Activated CD8-positive, alpha-beta memory T cell treated with anti-CD3 and anti-CD28 coated beads for 1 hour (primary cell): ENCODE data around the gene EHMT2.
A peak's percentile ranks its signal among the peaks of the same experiment; 100 is the strongest.
"Not testable (repeated sequence)": the region's sequence is repeated elsewhere in the genome, so short reads cannot be mapped to it uniquely, and the experiment has no call there.

Source experiments
- DNase-seq, 2 donors: peaks; one replicate each; pipeline ENCODE4 v3.0.0-alpha.2; 2020; ENCODE audit warnings: low read depth in 1 of 2; ENCODE audit errors: extremely low read depth in 1 of 2

EHMT2 gene

DNA sequence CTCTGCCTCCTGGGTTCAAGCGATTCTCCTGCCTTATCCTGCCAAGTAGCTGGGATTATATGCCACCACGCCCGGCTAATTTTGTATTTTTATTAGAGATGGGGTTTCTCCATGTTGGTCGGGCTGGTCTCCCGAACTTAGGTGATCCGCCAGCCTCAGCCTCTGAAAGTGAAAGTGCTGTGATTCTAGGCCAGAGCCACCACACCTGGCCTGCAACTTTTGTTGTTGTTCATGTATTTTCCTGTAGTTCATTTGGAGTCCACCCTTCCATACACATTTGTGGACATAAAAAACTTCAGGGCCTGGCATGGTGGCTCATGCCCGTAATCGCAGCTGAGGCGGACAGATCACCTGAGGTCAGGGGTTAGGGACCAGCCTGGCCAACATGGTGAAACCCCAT, 55.4 kb downstream of the EHMT2 start:
- DNase-seq, result no peak

DNA sequence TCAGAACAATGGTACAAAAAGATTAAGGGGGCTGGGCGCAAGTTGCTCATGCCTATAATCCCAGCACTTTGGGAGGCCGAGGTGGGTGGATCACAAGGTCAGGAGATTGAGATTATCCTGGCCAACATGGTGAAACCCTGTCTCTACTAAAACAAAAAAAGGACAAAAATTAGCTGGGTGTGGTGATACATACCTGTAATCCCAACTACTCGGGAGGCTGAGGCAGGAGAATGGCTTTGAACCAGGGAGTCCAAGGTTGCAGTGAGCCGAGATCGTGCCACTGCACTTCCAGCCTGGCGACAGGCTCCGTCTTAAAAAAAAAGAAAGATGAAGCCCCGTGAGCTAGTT, 57.7 kb downstream of the EHMT2 start:
- not testable (repeated sequence) for DNase-seq

DNA sequence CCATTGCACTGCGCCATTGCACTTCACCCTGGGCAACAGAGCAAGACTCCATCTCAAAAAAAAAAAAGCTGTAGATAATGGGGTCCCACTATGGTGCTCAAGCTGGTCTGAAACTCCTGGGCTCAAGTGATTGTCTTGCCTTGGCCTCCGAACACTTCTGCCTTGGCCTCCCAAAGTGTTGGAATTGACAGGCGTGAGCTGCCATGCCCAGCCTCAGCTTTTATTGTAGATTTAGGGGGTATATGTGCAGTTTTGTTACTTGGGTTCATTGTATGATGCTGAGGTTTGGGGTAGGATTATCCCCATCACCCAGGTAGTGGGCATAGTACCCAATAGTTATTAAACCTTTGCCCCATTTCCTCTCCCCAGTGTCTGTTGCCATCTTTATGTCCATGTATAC, 58.5 kb downstream of the EHMT2 start:
- DNase-seq, result no peak

DNA sequence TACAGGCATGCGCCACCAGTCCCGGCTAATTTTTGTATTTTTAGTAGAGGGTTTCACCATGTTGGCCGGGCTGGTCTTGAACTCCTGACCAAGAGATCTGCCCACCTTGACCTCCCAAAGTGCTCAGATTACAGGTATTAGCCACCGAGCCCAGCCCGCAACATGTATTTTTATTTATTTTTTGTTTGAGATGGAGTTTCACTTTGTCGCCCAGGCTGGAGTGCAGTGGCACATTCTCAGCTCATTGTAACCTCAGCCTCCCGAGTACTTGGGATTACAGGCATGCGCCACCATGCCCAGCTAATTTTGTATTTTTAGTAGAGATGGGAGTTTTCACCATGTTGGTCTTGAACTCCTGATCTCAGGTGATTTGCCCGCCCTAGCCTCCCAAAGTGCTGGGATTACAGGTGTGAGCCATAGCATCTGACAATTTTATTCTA, 59.4 kb downstream of the EHMT2 start:
- DNase-seq, result not testable (repeated sequence)

DNA sequence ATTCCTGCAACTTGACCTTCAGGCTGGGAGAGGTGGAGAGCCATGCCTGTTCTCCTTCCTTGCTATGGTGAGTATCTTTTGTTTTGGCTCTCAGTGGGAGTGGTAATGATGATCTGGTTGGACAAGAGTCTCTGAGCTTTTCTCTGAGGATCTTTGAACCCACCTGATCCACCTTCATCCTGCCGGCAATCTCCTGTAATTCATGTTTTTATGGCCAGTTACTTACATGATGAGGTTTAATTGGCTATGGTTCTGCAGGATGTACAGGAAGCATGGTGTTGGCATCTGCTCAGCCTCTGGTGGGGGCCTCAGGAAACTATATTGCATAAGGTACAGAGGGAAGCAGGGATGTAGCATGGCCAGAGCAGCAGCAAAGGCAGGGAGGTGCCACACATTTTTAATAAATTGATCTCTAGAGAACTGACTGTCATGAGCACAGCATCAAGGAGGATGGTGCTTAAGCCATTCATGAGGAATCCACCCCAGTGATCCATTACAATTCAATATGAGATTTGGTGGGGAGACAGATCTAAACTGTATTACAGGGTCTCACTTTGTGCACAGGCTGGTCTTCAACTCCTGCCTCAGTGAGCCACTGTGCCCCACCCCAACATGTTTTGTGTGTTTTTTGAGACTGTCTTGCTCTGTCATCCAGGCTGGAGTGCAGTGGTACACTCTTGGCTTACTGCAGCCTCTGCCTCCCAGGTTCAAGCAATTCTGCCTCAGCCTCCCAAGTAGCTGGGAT, 60.0 kb downstream of the EHMT2 start:
- DNase-seq, result no peak

DNA sequence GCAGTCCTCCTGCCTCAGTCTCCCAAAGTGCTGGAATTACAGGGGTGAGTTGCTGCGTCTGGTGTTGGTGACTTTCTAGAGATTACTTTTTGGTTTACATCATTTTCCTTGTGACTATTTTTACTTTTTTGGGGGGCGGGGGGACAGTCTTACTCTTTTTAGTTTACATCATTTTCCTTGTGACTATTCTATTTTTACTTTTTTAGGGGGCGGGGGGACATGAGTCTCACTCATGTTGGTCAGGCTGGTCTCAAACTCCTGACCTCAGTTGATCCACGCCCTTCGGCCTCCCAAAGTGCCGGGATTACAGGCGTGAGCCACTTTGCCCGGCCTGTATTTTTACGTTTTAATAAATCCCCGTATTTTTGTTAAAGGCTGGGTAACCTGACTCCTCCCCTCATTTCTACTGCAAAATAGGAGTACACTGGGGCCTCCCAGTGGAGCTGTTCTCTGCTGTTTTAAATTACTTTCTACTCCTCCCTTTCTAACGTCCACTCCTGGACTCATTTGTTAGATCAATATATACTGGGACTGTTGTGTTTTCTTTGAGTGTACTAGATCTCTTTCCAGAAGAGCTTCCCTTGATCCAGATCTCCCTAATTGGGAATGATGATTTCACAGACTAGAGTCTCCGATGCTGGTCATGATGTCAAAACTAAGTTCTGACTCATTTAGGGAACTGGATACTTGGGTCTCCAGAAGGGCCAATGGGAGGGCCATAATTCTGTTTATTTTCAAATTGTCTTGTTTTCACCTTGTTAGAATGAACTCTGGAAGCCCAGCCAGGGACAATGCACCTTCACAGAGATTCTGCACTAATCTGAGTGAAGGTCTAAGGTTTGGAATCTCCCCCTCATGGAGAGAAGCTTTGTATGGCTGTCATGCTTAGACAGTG, 60.8 kb downstream of the EHMT2 start:
- DNase-seq, result no peak

DNA sequence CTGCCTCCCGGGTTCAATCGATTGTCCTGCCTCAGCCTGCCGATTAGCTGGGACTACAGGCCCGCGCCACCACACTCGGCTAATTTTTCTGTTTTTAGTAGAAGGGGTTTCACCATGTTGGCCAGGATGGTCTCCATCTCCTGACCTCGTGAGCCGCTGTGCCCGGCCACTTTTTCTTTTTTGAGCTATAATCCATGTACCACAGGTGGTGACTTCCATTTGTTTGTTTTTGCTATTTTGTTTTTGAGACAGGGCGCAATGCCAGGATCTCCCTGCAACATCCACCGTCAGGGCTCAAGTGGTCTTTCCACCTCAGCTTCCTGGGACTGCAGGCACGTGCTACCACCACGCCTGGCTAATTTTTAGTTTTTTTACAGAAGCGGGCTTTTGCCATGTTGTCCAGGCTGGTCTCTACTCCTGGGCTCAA, 61.4 kb downstream of the EHMT2 start:
- DNase-seq, result no peak

DNA sequence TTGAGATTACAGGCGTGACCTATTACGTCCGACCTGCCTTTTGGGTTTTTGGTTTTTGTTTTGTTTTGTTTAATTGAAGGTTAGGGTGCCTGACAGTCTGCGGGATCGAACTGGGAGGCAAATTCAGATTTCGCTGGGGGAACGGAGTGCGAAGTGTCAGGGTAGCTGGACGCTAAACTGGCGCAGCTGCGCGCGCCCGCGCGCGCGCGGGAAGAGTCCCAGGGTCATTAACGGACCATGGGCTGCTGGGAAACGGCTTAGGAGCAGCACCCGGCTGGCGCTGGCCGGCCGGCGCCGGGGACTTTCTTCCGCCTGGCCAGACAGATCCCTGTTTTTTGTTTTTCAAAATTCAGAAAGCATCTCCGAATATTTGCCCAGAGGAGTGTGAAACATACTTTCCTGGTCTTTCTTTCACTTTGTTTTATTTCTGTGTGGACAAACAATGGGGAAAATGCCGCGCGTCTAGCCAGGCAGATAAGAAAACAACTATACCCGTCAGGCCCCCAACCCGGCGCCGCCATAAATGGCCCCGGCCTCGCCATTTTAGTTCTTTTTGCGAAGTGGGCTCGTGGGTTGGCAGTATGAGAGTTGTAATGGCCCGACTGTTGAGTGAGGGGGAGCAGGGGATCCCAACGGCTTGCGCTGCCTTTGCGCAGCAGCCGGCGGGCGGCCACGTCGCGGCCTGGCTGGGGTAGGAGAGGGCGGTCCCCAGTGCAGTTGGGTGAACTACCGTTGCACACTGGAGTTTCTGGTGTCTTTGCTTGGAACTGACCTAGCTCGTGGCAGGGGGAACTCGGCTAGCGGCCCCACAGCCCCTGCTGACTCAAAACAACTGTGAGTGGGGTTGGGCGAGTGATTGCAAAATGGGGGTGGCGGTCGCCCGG, 62.9 kb downstream of the EHMT2 start:
- DNase-seq, result peak; percentile 60 to 69

DNA sequence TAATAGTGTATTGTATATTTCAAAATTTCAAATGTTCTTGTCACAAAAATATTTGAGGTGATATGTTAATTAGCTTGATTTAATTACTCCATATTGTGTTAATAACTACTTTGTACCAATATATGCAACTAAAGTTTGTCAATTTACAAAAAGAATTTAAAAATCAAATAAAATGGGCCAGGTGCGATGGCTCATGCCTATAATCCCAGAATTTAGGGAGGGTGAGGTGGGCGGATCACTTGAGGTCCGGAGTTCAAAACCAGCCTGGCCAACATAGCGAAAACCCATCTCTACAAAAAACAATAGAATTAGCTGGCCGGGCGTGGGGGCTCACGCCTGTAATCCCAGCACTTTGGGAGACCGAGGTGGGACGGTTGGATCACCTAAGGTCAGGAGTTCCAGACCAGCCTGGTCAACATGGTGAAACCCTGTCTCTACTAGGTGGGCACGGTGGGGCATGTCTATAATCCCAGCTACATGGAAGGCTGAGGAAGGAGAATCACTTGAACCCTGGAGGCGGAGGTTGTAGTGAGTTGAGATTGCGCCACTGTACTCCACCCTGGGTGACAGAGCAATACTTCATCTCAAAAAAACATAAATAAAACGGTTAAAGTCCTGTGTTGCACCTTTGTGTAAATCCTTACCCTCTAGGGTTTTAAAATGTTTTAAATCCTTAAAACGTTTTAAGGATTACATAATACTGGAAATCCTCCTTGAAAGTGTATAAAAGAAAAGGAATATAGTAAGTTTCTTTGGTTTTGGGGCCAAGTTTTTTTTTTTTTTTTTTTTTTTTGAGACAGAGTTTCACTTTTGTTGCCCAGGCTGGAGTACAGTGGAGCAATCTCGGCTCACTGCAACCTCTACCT, 65.9 kb downstream of the EHMT2 start:
- no peak for DNase-seq

DNA sequence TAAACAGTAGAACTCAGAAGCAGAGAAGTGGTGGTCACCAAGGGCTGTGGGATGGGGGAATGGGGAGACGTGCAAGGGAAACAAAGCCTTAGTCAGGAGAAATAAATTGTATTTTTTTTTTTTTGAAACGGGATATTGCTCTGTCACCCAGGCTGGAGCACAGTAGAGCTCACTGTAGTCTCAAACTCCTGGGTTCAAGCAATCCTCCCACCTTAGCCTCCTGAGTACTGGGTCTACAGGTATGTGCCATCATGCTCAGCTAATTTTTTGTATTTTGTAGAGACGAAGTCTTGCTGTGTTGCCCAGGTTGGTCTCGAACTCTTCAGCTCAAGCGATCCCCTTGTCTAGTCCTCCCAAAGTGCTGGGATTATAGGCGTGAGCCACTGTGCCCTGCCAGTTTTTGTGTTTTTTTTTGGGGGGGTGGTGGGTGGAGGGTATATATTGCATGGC, 66.6 kb downstream of the EHMT2 start:
- DNase-seq, result no peak
